Activated naive CD8-positive, alpha-beta T cell treated with anti-CD3 and anti-CD28 coated beads, Interleukin-2, amount 50 U/mL, for 24 hours (primary cell): ENCODE results near the gene PHLPP2.

Experiments
- ATAC-seq: fragments of 150-1000 bp; cut with Tn5 transposase; one replicate; pipeline ENCODE4 v1.10.0; 2021
- DNase-seq: peaks from one replicate; pipeline ENCODE4 v3.0.0; 2021
- H3K27ac Mint-ChIP-seq: one replicate; pipeline ENCODE4 v1.8.0; 2021; ENCODE audit warnings: mild to moderate bottlenecking, mixed read lengths
- H3K27me3 Mint-ChIP-seq: one replicate; pipeline ENCODE4 v1.8.0; 2021; ENCODE audit warnings: mixed read lengths
- H3K36me3 Mint-ChIP-seq: one replicate; pipeline ENCODE4 v1.8.0; 2021; ENCODE audit warnings: low read depth, mixed read lengths
- H3K4me1 Mint-ChIP-seq: one replicate; pipeline ENCODE4 v1.8.0; 2021; ENCODE audit warnings: mixed read lengths
- H3K4me3 Mint-ChIP-seq: one replicate; pipeline ENCODE4 v1.8.0; 2021; ENCODE audit warnings: mild to moderate bottlenecking, moderate library complexity, mixed read lengths
- H3K9me3 Mint-ChIP-seq: one replicate; pipeline ENCODE4 v1.8.0; 2021; ENCODE audit warnings: mixed read lengths

PHLPP2 gene

GRCh38 chr16:71670537-71670936 is 54.0 kb downstream of the PHLPP2 start:
- DNase-seq (no peak), ATAC-seq (no peak)
- Mint-ChIP-seq H3K36me3 (peaks cover 47% of the 10 kb centered on the region), H3K27me3 (no peaks in the 10 kb centered on the region), H3K9me3 (no peaks in the 10 kb centered on the region), H3K4me1 (peaks cover 4% of the 10 kb centered on the region), H3K27ac (no peak overlapping the region), H3K4me3 (no peak overlapping the region)

- Mint-ChIP-seq H3K27ac (no peak overlapping the region), H3K9me3 (no peaks in the 10 kb centered on the region), H3K27me3 (no peaks in the 10 kb centered on the region), H3K36me3 (peaks cover 42% of the 10 kb centered on the region), H3K4me1 (peaks cover 4% of the 10 kb centered on the region), H3K4me3 (no peak overlapping the region)
- DNase-seq, result no peak
- ATAC-seq, result no peak
These were observed 54.5 kb downstream of the PHLPP2 start for GRCh38 chr16:71669926-71670536.

- Mint-ChIP-seq H3K27ac (no peak overlapping the region), H3K9me3 (no peaks in the 10 kb centered on the region), H3K4me1 (no peaks in the 10 kb centered on the region), H3K4me3 (no peak overlapping the region), H3K27me3 (no peaks in the 10 kb centered on the region), H3K36me3 (peaks cover 35% of the 10 kb centered on the region)
- DNase-seq (no peak), ATAC-seq (no peak)
These were observed 57.4 kb downstream of the PHLPP2 start for GRCh38 chr16:71666928-71667707.

- Mint-ChIP-seq H3K9me3 (no peaks in the 10 kb centered on the region), H3K4me3 (no peak overlapping the region), H3K27ac (no peak overlapping the region), H3K27me3 (no peaks in the 10 kb centered on the region), H3K4me1 (no peaks in the 10 kb centered on the region), H3K36me3 (peaks cover 36% of the 10 kb centered on the region)
- ATAC-seq, result no peak
- DNase-seq, result no peak
These were observed 58.2 kb downstream of the PHLPP2 start for GRCh38 chr16:71666264-71666663.

- Mint-ChIP-seq H3K4me1 (no peaks in the 10 kb centered on the region), H3K27ac (no peak overlapping the region), H3K27me3 (no peaks in the 10 kb centered on the region), H3K36me3 (peaks cover 18% of the 10 kb centered on the region), H3K4me3 (no peak overlapping the region), H3K9me3 (no peaks in the 10 kb centered on the region)
- ATAC-seq (no peak), DNase-seq (no peak)
These were observed 65.0 kb downstream of the PHLPP2 start for GRCh38 chr16:71659471-71659870.

GRCh38 chr16:71658771-71659170 is 65.7 kb downstream of the PHLPP2 start:
- H3K27me3 Mint-ChIP-seq, result no peaks in the 10 kb centered on the region
- peaks cover 16% of the 10 kb centered on the region for H3K36me3 Mint-ChIP-seq
- H3K4me3 Mint-ChIP-seq, result no peak overlapping the region
- no peaks in the 10 kb centered on the region for H3K4me1 Mint-ChIP-seq
- DNase-seq (no peak), ATAC-seq (no peak)
- no peak overlapping the region for H3K27ac Mint-ChIP-seq
- no peaks in the 10 kb centered on the region for H3K9me3 Mint-ChIP-seq

GRCh38 chr16:71649704-71650103 is 74.8 kb downstream of the PHLPP2 start:
- ATAC-seq (no peak), DNase-seq (no peak)
- Mint-ChIP-seq H3K9me3 (no peaks in the 10 kb centered on the region), H3K27ac (no peak overlapping the region), H3K4me3 (no peak overlapping the region), H3K27me3 (no peaks in the 10 kb centered on the region), H3K4me1 (no peaks in the 10 kb centered on the region), H3K36me3 (peaks cover 16% of the 10 kb centered on the region)

- Mint-ChIP-seq H3K27ac (no peak overlapping the region), H3K4me1 (no peaks in the 10 kb centered on the region), H3K4me3 (no peak overlapping the region), H3K9me3 (no peaks in the 10 kb centered on the region), H3K27me3 (no peaks in the 10 kb centered on the region), H3K36me3 (peaks cover 14% of the 10 kb centered on the region)
- DNase-seq (no peak), ATAC-seq (no peak)
These were observed 75.6 kb downstream of the PHLPP2 start for GRCh38 chr16:71648921-71649320.

- Mint-ChIP-seq H3K4me1 (no peaks in the 10 kb centered on the region), H3K9me3 (no peaks in the 10 kb centered on the region), H3K27ac (no peak overlapping the region), H3K36me3 (peaks cover 14% of the 10 kb centered on the region), H3K4me3 (no peak overlapping the region), H3K27me3 (no peaks in the 10 kb centered on the region)
- DNase-seq (no peak), ATAC-seq (no peak)
These were observed 76.3 kb downstream of the PHLPP2 start for GRCh38 chr16:71648162-71648561.

GRCh38 chr16:71647391-71647790 is 77.1 kb downstream of the PHLPP2 start:
- DNase-seq (no peak), ATAC-seq (no peak)
- Mint-ChIP-seq H3K36me3 (peaks cover 10% of the 10 kb centered on the region), H3K27me3 (no peaks in the 10 kb centered on the region), H3K4me3 (no peak overlapping the region), H3K27ac (no peak overlapping the region), H3K4me1 (no peaks in the 10 kb centered on the region), H3K9me3 (no peaks in the 10 kb centered on the region)

GRCh38 chr16:71645450-71645849 is 79.1 kb downstream of the PHLPP2 start:
- H3K4me1 Mint-ChIP-seq, result no peaks in the 10 kb centered on the region
- H3K4me3 Mint-ChIP-seq, result no peak overlapping the region
- H3K9me3 Mint-ChIP-seq, result no peaks in the 10 kb centered on the region
- no peak overlapping the region for H3K27ac Mint-ChIP-seq
- DNase-seq (no peak), ATAC-seq (no peak)
- no peaks in the 10 kb centered on the region for H3K27me3 Mint-ChIP-seq
- H3K36me3 Mint-ChIP-seq, result peaks cover 9% of the 10 kb centered on the region

GRCh38 chr16:71637398-71637797 is 87.1 kb downstream of the PHLPP2 start:
- DNase-seq (no peak), ATAC-seq (no peak)
- H3K4me3 Mint-ChIP-seq, result no peak overlapping the region
- no peaks in the 10 kb centered on the region for H3K36me3 Mint-ChIP-seq
- H3K27me3 Mint-ChIP-seq, result no peaks in the 10 kb centered on the region
- no peaks in the 10 kb centered on the region for H3K9me3 Mint-ChIP-seq
- no peaks in the 10 kb centered on the region for H3K4me1 Mint-ChIP-seq
- H3K27ac Mint-ChIP-seq, result no peak overlapping the region

- DNase-seq, result no peak
- Mint-ChIP-seq H3K4me1 (no peaks in the 10 kb centered on the region), H3K27me3 (no peaks in the 10 kb centered on the region), H3K27ac (no peak overlapping the region), H3K9me3 (no peaks in the 10 kb centered on the region), H3K4me3 (no peak overlapping the region), H3K36me3 (no peaks in the 10 kb centered on the region)
- ATAC-seq, result no peak
These were observed 88.9 kb downstream of the PHLPP2 start for GRCh38 chr16:71635632-71636031.

- Mint-ChIP-seq H3K9me3 (no peaks in the 10 kb centered on the region), H3K27me3 (peaks cover 16% of the 10 kb centered on the region), H3K4me3 (no peak overlapping the region), H3K36me3 (no peaks in the 10 kb centered on the region), H3K27ac (no peak overlapping the region), H3K4me1 (no peaks in the 10 kb centered on the region)
- no peak for DNase-seq
- no peak for ATAC-seq
These were observed 92.7 kb downstream of the PHLPP2 start for GRCh38 chr16:71631776-71632175.

- H3K4me3 Mint-ChIP-seq, result no peak overlapping the region
- DNase-seq (no peak), ATAC-seq (no peak)
- H3K27me3 Mint-ChIP-seq, result peaks cover 18% of the 10 kb centered on the region
- no peaks in the 10 kb centered on the region for H3K36me3 Mint-ChIP-seq
- H3K27ac Mint-ChIP-seq, result no peak overlapping the region
- H3K4me1 Mint-ChIP-seq, result no peaks in the 10 kb centered on the region
- H3K9me3 Mint-ChIP-seq, result no peaks in the 10 kb centered on the region
These were observed 93.7 kb downstream of the PHLPP2 start for GRCh38 chr16:71630808-71631207.
